Bronchial epithelial cell (primary cell): ENCODE results near the gene CAMTA1. TPM values are rescaled to one million over a fixed set of nuclear protein-coding genes. Genes with fewer than 3 reads are reported as not detected.
A peak's percentile ranks its signal among the peaks of the same experiment; 100 is the strongest.

Experiments used
- DNase-seq: peaks from one replicate; pipeline ENCODE4 v3.0.0-alpha.2; 2010; ENCODE audit warnings: low read depth
- FAIRE-seq: peaks from 2 replicates; lab custom pipeline; 2011; peaks lifted over from hg19 to GRCh38; lab: Jason Lieb, UNC
- H3K27me3 ChIP-seq: 2 replicates; pipeline ENCODE4 v1.5.1; 2011; ENCODE audit warnings: low read length; ENCODE audit not compliant: control insufficient read depth, insufficient read depth
- H3K36me3 ChIP-seq: 2 replicates; pipeline ENCODE4 v1.5.1; 2011; ENCODE audit warnings: low read length; ENCODE audit not compliant: control insufficient read depth, insufficient read depth
- H3K4me3 ChIP-seq: 2 replicates; pipeline ENCODE4 v1.5.1; 2011; ENCODE audit warnings: mild to moderate bottlenecking, low read depth, low read length, control low read depth
- CTCF ChIP-seq: IDR thresholded peaks from 2 replicates; pipeline ENCODE4 v1.5.1; 2011; ENCODE audit warnings: mild to moderate bottlenecking, moderate library complexity, low read length, control low read depth, inconsistent platforms; ENCODE audit not compliant: insufficient read depth, severe bottlenecking
- total RNA-seq: library from RNA; depleted of rRNA; stranded (reverse); fragments of >200 nt; gene quantifications from 2 replicates; pipeline ENCODE4 v1.2.1, GENCODE V29; 2014

CAMTA1 gene
- total RNA-seq, 1 donor from 2014 or later = 68.2 TPM

- DNase-seq (no peak), FAIRE-seq (no peak)
- H3K27me3 ChIP-seq = no peaks in the 10 kb centered on the region
- H3K4me3 ChIP-seq = no peak overlapping the region
- no peak for TF ChIP-seq CTCF
- H3K36me3 ChIP-seq = no peaks in the 10 kb centered on the region
These were observed 196.3 kb downstream of the CAMTA1 start for GRCh38 chr1:6981595-6981994.

GRCh38 chr1:6982443-6982842, 197.2 kb downstream of the CAMTA1 start:
- Histone ChIP-seq H3K4me3 (no peak overlapping the region), H3K36me3 (no peaks in the 10 kb centered on the region), H3K27me3 (no peaks in the 10 kb centered on the region)
- FAIRE-seq (no peak), DNase-seq (no peak)
- no peak for TF ChIP-seq CTCF

- TF ChIP-seq CTCF = no peak
- no peak overlapping the region for H3K4me3 ChIP-seq
- FAIRE-seq = no peak
- H3K27me3 ChIP-seq = no peaks in the 10 kb centered on the region
- peak; percentile 22 for DNase-seq
- no peaks in the 10 kb centered on the region for H3K36me3 ChIP-seq
These were observed 197.6 kb downstream of the CAMTA1 start for GRCh38 chr1:6982860-6983259.

GRCh38 chr1:6984536-6984935, 199.3 kb downstream of the CAMTA1 start:
- no peak for FAIRE-seq
- H3K27me3 ChIP-seq = no peaks in the 10 kb centered on the region
- H3K4me3 ChIP-seq = no peak overlapping the region
- no peak for DNase-seq
- no peak for TF ChIP-seq CTCF
- H3K36me3 ChIP-seq = no peaks in the 10 kb centered on the region

GRCh38 chr1:6984986-6985385, 199.7 kb downstream of the CAMTA1 start:
- Histone ChIP-seq H3K27me3 (no peaks in the 10 kb centered on the region), H3K36me3 (no peaks in the 10 kb centered on the region), H3K4me3 (no peak overlapping the region)
- FAIRE-seq (no peak), DNase-seq (no peak)
- no peak for TF ChIP-seq CTCF

GRCh38 chr1:6985549-6986276, 200.5 kb downstream of the CAMTA1 start:
- no peak for FAIRE-seq
- H3K27me3 ChIP-seq = no peaks in the 10 kb centered on the region
- no peak for DNase-seq
- no peak for TF ChIP-seq CTCF
- H3K4me3 ChIP-seq = no peak overlapping the region
- no peaks in the 10 kb centered on the region for H3K36me3 ChIP-seq
